LNCAP (cell line): ENCODE data around the gene PDZD2.

ENCODE experiments used
- TF ChIP-seq, protein P1 (sequence below): fragments of 450-650 bp; IDR thresholded peaks from 2 replicates; pipeline ENCODE4 v1.5.1; 2017; ENCODE audit warnings: mild to moderate bottlenecking

Gene PDZD2

DNA sequence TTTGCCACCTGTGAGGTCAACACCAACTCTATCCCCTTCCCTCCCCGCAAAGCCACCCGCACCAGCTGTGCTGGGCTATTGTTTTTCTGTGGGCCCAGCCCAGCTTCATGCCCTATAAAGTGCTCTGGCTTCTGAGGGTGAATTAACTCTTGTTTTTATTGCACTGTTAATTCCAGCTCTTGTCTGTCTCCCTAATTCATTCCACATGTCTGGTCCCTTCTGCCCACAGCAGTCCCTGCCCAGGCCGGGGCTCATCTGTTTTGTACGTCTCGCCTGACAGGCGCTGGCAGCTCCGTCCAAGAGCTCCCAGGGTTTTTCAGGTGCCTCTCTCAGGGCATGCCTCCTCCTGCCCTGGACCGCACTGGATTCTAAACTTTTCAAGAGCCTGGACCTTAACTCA is 118.9 kb downstream of the PDZD2 start:
- TF ChIP-seq, protein P1, sequence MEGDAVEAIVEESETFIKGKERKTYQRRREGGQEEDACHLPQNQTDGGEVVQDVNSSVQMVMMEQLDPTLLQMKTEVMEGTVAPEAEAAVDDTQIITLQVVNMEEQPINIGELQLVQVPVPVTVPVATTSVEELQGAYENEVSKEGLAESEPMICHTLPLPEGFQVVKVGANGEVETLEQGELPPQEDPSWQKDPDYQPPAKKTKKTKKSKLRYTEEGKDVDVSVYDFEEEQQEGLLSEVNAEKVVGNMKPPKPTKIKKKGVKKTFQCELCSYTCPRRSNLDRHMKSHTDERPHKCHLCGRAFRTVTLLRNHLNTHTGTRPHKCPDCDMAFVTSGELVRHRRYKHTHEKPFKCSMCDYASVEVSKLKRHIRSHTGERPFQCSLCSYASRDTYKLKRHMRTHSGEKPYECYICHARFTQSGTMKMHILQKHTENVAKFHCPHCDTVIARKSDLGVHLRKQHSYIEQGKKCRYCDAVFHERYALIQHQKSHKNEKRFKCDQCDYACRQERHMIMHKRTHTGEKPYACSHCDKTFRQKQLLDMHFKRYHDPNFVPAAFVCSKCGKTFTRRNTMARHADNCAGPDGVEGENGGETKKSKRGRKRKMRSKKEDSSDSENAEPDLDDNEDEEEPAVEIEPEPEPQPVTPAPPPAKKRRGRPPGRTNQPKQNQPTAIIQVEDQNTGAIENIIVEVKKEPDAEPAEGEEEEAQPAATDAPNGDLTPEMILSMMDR = no peak

DNA sequence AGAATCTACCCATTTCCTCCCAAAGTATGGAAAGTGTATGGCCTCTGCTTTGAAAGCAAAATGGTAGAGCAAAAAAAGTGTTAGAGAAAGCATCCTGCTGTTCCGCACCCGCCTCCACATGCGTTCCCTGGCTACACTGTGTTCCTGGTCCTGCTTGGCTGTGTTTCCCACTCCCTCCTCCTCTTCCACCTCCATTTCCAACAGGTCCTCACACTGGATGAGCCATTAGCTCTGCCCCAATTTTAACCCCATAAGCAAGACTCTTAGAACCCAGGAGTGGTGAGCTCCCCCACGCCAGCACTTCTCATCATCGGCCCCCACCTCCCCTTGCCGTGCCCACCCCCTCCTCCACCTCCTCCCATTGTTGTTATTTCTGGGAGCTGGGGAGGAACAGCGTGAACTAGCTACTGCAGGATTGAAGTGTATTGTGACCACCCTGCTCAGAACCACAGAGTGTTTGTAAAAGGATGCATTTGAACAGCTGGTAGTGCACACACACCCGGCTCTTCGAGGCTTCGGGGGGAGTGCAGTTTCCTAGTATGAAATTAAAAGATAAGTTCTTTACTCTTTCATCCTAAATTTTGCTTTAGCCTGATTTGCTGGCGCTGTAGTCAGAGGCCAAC is 120.0 kb downstream of the PDZD2 start:
- TF ChIP-seq, protein P1 = no peak

DNA sequence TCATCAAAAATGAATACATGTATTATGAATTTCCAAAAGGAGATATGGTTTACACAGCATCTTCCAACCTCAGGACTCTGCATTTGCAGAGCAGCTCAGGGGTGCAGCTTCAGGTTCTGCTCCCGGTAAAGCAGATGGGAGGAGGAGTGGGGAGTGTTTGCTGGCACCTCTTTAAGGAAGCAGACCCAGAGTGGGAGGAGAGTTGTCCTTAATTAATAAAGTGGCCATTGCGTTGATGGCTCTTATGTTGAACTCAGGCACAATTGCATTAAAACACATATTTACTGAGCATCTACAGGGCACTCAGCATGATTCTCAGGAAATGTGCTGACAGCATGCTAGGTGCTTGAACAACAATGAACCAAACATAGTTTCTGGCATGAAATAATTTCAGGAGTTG is 121.0 kb downstream of the PDZD2 start:
- TF ChIP-seq, protein P1 = no peak

DNA sequence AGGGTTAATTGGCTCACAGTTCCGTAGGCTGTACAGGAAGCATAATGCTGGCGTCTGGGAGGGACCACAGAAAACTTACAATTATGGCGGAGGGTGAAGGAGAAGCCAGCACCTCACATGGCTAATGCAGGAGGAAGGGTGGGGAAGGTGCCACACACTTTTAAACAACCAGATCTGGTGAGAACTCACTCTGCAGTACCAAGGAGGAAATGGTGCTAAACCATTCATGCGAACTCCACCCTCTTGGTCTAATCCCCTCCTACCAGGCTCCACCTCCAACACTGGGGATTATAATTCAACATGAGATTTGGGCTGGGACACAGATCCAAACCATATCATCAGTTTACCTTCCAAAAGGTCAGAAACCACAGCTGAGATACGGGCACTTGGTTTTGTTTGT is 122.9 kb downstream of the PDZD2 start:
- TF ChIP-seq, protein P1 = no peak

DNA sequence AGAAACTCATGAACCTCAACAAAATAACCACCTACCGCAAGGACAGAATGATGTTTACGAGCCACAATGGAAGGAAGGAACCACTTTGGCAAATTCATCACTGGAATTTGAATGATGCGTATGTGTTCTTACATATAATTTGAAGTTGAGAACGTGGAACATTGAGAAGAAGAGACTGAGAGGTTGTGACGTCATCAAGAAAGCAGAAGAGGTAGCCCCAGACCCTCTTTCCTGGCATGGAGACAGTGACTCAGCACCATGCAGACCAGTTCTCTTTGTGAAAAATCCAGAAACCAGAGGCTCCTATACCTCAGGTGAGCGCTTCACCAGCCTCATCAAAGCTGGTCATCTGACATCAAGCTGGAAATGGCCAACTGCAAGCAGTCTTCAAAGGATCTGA is 124.5 kb downstream of the PDZD2 start:
- TF ChIP-seq, protein P1 = no peak

DNA sequence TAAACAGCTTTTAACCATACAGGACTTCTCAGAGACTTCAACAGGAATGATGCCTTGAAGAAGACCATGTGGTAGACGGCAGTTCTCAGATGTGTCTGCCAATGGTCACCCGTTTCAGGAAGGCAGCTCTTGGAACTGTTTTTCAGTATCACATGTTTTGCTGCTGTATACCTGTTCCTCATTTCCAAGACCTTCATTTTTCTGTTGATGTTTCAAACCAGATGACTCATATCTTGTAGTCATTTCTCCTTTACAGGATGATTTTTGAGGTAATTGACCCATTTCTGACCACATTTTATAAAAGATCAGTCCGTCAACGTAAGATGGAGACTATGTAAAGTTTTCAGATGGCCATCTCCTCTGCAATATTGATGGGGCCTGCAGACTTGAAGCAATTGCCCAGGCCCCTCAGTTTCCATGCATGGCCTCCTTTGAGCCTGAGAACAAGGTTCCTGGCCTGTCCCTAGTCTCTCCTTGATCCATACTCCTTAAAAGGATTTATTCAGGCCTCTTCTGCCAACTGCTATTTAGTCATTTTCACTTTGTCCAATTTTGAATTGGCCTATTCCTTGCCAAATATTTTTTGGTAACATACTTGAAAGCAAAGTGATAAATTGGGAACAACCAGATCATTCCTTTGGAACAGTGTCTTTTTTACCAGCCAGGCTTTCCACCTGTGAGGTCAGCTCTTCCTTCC is 128.6 kb downstream of the PDZD2 start:
- TF ChIP-seq, protein P1 = no peak

DNA sequence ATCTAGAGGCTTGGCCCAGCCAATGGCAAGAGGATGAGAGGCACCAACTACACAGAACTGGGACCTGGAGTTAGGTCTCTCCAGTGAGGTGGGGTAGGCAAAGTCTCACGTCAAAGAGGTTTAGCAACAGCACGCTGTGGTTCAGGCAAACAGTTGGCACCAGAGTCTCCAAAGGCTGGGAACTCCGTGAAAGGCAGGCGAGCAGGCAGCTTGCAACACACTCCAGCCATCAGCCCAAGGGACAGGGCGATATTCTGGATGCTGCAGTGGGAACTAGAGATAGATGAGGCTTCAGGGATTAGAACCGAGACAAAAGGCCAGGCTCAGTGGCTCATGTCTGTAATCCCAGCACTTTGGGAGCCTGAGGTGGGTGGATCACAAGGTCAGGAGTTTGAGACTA is 129.1 kb downstream of the PDZD2 start:
- TF ChIP-seq, protein P1 = no peak
